Measurements from ENCODE around the gene FOCAD. TPM values are rescaled to one million over a fixed set of nuclear protein-coding genes. Genes with fewer than 3 reads are reported as not detected.

The FOCAD gene
- total RNA-seq, 4 donors from 2014 or later: 15.7 to 39.9 (median 25.4) TPM

GRCh38 chr9:20804489-20805250 lies 120.6 kb downstream of the FOCAD start:
- no peaks in the 10 kb centered on the region for H3K36me3 ChIP-seq
- H3K4me1 ChIP-seq: no peaks in the 10 kb centered on the region
- no peak overlapping the region for H3K27ac ChIP-seq
- 61 to 70% methylated on average over 11 of the region's 11 CpGs for WGBS, 2 donors
- DNase-seq (ENCODE audit: low spot score in 2 of 2): no peak
- H3K9me3 ChIP-seq: no peaks in the 10 kb centered on the region
- H3K4me3 ChIP-seq: no peak overlapping the region
- TF ChIP-seq POLR2A (IDR thresholded peaks at IDR 0.05) (no peak), EP300 (IDR thresholded peaks at IDR 0.05) (no peak)
- TF ChIP-seq, protein P1, sequence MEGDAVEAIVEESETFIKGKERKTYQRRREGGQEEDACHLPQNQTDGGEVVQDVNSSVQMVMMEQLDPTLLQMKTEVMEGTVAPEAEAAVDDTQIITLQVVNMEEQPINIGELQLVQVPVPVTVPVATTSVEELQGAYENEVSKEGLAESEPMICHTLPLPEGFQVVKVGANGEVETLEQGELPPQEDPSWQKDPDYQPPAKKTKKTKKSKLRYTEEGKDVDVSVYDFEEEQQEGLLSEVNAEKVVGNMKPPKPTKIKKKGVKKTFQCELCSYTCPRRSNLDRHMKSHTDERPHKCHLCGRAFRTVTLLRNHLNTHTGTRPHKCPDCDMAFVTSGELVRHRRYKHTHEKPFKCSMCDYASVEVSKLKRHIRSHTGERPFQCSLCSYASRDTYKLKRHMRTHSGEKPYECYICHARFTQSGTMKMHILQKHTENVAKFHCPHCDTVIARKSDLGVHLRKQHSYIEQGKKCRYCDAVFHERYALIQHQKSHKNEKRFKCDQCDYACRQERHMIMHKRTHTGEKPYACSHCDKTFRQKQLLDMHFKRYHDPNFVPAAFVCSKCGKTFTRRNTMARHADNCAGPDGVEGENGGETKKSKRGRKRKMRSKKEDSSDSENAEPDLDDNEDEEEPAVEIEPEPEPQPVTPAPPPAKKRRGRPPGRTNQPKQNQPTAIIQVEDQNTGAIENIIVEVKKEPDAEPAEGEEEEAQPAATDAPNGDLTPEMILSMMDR (IDR thresholded peaks at IDR 0.05): no peak
- no peaks in the 10 kb centered on the region for H3K27me3 ChIP-seq

DNA sequence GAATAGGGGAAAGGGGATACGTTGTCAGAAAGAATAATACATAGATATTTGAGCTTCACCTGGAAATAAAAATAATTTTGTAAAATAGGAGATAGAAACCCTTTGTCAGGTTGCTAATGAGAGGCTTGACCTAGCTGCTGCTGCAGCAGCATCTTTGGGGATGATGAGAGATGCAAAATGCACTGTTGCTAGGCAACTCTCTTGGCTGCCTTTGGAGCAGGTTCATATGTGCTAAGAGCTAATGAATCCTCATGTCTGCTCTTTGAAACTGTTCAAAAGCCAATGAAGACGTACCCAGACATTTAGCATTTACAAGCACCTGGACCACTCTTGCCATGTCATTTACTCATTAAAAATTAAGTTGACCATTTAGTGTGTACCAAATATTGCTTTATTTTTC lies 121.7 kb downstream of the FOCAD start:
- 90 to 94% methylated on average over 2 of the region's 2 CpGs for WGBS, 2 donors
- Histone ChIP-seq H3K4me3 (no peak overlapping the region), H3K27me3 (no peaks in the 10 kb centered on the region), H3K9me3 (no peaks in the 10 kb centered on the region), H3K4me1 (no peaks in the 10 kb centered on the region), H3K27ac (no peak overlapping the region), H3K36me3 (no peaks in the 10 kb centered on the region)
- TF ChIP-seq EP300 (IDR thresholded peaks at IDR 0.05): no peak
- TF ChIP-seq, protein P1 (IDR thresholded peaks at IDR 0.05): no peak
- no peak for TF ChIP-seq POLR2A (IDR thresholded peaks at IDR 0.05)
- no peak for DNase-seq (ENCODE audit: low spot score in 2 of 2)

- Histone ChIP-seq H3K36me3 (no peaks in the 10 kb centered on the region), H3K27ac (no peak overlapping the region), H3K9me3 (no peaks in the 10 kb centered on the region), H3K4me1 (no peaks in the 10 kb centered on the region), H3K27me3 (no peaks in the 10 kb centered on the region), H3K4me3 (no peak overlapping the region)
- 83% methylated on average over 8 of the region's 8 CpGs for WGBS, 2 donors
- TF ChIP-seq, protein P1 (IDR thresholded peaks at IDR 0.05): no peak
- no peak for TF ChIP-seq POLR2A (IDR thresholded peaks at IDR 0.05)
- no peak for TF ChIP-seq EP300 (IDR thresholded peaks at IDR 0.05)
- no peak for DNase-seq (ENCODE audit: low spot score in 2 of 2)
These were observed 123.9 kb downstream of the FOCAD start for GRCh38 chr9:20808002-20808401.

GRCh38 chr9:20811872-20812271 lies 127.8 kb downstream of the FOCAD start:
- DNase-seq (ENCODE audit: low spot score in 2 of 2): no peak
- Histone ChIP-seq H3K4me3 (no peak overlapping the region), H3K27ac (no peak overlapping the region), H3K9me3 (no peaks in the 10 kb centered on the region), H3K4me1 (no peaks in the 10 kb centered on the region), H3K27me3 (no peaks in the 10 kb centered on the region), H3K36me3 (no peaks in the 10 kb centered on the region)
- TF ChIP-seq POLR2A (IDR thresholded peaks at IDR 0.05) (no peak), EP300 (IDR thresholded peaks at IDR 0.05) (no peak)
- TF ChIP-seq, protein P1 (IDR thresholded peaks at IDR 0.05): no peak

- TF ChIP-seq, protein P1 (IDR thresholded peaks at IDR 0.05): no peak
- no peak for TF ChIP-seq EP300 (IDR thresholded peaks at IDR 0.05)
- TF ChIP-seq POLR2A (IDR thresholded peaks at IDR 0.05): no peak
- DNase-seq (ENCODE audit: low spot score in 2 of 2): no peak
These were observed 132.1 kb downstream of the FOCAD start for GRCh38 chr9:20815923-20816703.

More at GRCh38 chr9:20815923-20816703, 132.1 kb downstream of the FOCAD start:
- Histone ChIP-seq H3K27me3 (no peaks in the 10 kb centered on the region), H3K4me1 (no peaks in the 10 kb centered on the region), H3K9me3 (no peaks in the 10 kb centered on the region), H3K27ac (no peak overlapping the region), H3K36me3 (no peaks in the 10 kb centered on the region), H3K4me3 (no peak overlapping the region)
- 40 to 45% methylated on average over 5 of the region's 5 CpGs for WGBS, 2 donors
